K562 treated with DMSO at 1 percent for 48 hours (cell line): ENCODE results near the gene TCAF2. TPM values are rescaled to one million over a fixed set of nuclear protein-coding genes. Genes with fewer than 3 reads are reported as not detected.

Experiments
- total RNA-seq: library from RNA; unstranded; fragments of 300-600 nt; gene quantifications from 2 replicates; pipeline ENCODE4 v1.2.3, GENCODE V29; 2022; ENCODE audit warnings: low replicate concordance; ENCODE audit errors: extremely low read depth

TCAF2 gene
- total RNA-seq, result not detected in 2 replicates

GRCh38 chr7:143620646-143621045, at the start of gene TCAF2:
TSS of gene TCAF2 (plus strand) at chr7:143620974.

GRCh38 chr7:143571501-143571900, 49.3 kb upstream of the TCAF2 start, which contains the start of gene CTAGE15:
TSS of gene CTAGE15 (plus strand) at chr7:143571801. CDS start at chr7:143571818, 17 bp downstream.

Other genes starting within 250 kb of the TCAF2 start
- not detected in 2 replicates for gene ZYX, start 239.6 kb upstream of the TCAF2 start, total RNA-seq
- gene EPHA1, start 212.1 kb upstream of the TCAF2 start, total RNA-seq, result not detected in 2 replicates
- not detected in 2 replicates for gene TAS2R60, start 177.5 kb upstream of the TCAF2 start, total RNA-seq
- not detected in 2 replicates for gene TAS2R41, start 143.1 kb upstream of the TCAF2 start, total RNA-seq
- gene CTAGE15, start 49.2 kb upstream of the TCAF2 start, total RNA-seq, result not detected in 2 replicates
- not detected in 2 replicates for gene CTAGE6, start 136.7 kb downstream of the TCAF2 start, total RNA-seq